HUES64 (cell line): Measurements from ENCODE around the gene TMEM132D.

Experiments used
- H3K27ac ChIP-seq: 2 replicates; pipeline ENCODE4 v1.7.0; 2013; ENCODE audit warnings: low read depth, low read length, inconsistent platforms
- H3K27me3 ChIP-seq: 2 replicates; pipeline ENCODE4 v1.6.1; 2013; ENCODE audit warnings: mild to moderate bottlenecking, low read length; ENCODE audit not compliant: insufficient read depth
- H3K36me3 ChIP-seq: 2 replicates; pipeline ENCODE4 v1.6.1; 2013; ENCODE audit warnings: mild to moderate bottlenecking, low read length; ENCODE audit not compliant: insufficient read depth
- H3K4me1 ChIP-seq: 2 replicates; pipeline ENCODE4 v1.6.1; 2013; ENCODE audit warnings: mild to moderate bottlenecking, low read length, moderate library complexity; ENCODE audit not compliant: insufficient read depth
- H3K4me3 ChIP-seq: 2 replicates; pipeline ENCODE4 v1.5.1; 2013; ENCODE audit warnings: mild to moderate bottlenecking, low read length, moderate library complexity
- H3K9ac ChIP-seq: 2 replicates; pipeline ENCODE4 v1.6.1; 2013; ENCODE audit warnings: mild to moderate bottlenecking, low read depth, low read length
- H3K9me3 ChIP-seq: 2 replicates; pipeline ENCODE4 v1.6.1; 2013; ENCODE audit warnings: low read depth, low read length; ENCODE audit not compliant: insufficient read depth
- WGBS: fragments of 150-250, 120-280 bp; methylation state at CpG from one replicate; pipeline ENCODE4 v1.1.7; 2013; ENCODE audit warnings: missing lambda C conversion rate; 5-methylcytosine and 5-hydroxymethylcytosine counted together

The TMEM132D gene

GRCh38 chr12:129152351-129153104 is 751.3 kb downstream of the TMEM132D start:
- H3K27me3 ChIP-seq, result no peaks in the 10 kb centered on the region
- H3K27ac ChIP-seq, result no peak overlapping the region
- whole genome bisulfite sequencing, result 71% methylated on average over 10 of the region's 10 CpGs
- H3K36me3 ChIP-seq, result no peaks in the 10 kb centered on the region
- no peak overlapping the region for H3K9ac ChIP-seq
- H3K4me3 ChIP-seq, result no peak overlapping the region
- peaks cover 11% of the 10 kb centered on the region; the same call in 1 of the 2 replicates for H3K4me1 ChIP-seq
- no peaks in the 10 kb centered on the region for H3K9me3 ChIP-seq

- H3K9ac ChIP-seq, result no peak overlapping the region
- 87% methylated on average over 11 of the region's 11 CpGs for WGBS
- H3K4me3 ChIP-seq, result no peak overlapping the region
- no peaks in the 10 kb centered on the region for H3K9me3 ChIP-seq
- H3K27me3 ChIP-seq, result no peaks in the 10 kb centered on the region
- H3K27ac ChIP-seq, result no peak overlapping the region
- H3K4me1 ChIP-seq, result peaks cover 11% of the 10 kb centered on the region; the same call in 1 of the 2 replicates
- H3K36me3 ChIP-seq, result no peaks in the 10 kb centered on the region
Measured at GRCh38 chr12:129150721-129151120, 753.1 kb downstream of the TMEM132D start.

- Histone ChIP-seq H3K4me1 (peaks cover 7% of the 10 kb centered on the region; the same call in 1 of the 2 replicates), H3K27me3 (no peaks in the 10 kb centered on the region), H3K27ac (no peak overlapping the region), H3K9ac (no peak overlapping the region), H3K9me3 (no peaks in the 10 kb centered on the region), H3K36me3 (no peaks in the 10 kb centered on the region), H3K4me3 (no peak overlapping the region)
- 92% methylated on average over 7 of the region's 7 CpGs for WGBS
Measured at GRCh38 chr12:129145381-129145780, 758.4 kb downstream of the TMEM132D start.

- no peaks in the 10 kb centered on the region for H3K27me3 ChIP-seq
Measured at GRCh38 chr12:129138776-129139175, 765.0 kb downstream of the TMEM132D start.

GRCh38 chr12:129136694-129137325 is 767.0 kb downstream of the TMEM132D start:
- Histone ChIP-seq H3K27me3 (no peaks in the 10 kb centered on the region), H3K9me3 (no peaks in the 10 kb centered on the region), H3K27ac (no peak overlapping the region), H3K4me1 (no peaks in the 10 kb centered on the region), H3K36me3 (no peaks in the 10 kb centered on the region), H3K4me3 (no peak overlapping the region), H3K9ac (no peak overlapping the region)
- 94% methylated on average over 3 of the region's 3 CpGs for WGBS

More at GRCh38 chr12:129138776-129139175, 765.0 kb downstream of the TMEM132D start:
- H3K4me3 ChIP-seq, result no peak overlapping the region
- H3K9ac ChIP-seq, result no peak overlapping the region
- 98% methylated on average over 3 of the region's 4 CpGs for WGBS
- no peaks in the 10 kb centered on the region for H3K4me1 ChIP-seq
- H3K27ac ChIP-seq, result no peak overlapping the region
- no peaks in the 10 kb centered on the region for H3K36me3 ChIP-seq
- H3K9me3 ChIP-seq, result no peaks in the 10 kb centered on the region

- H3K9ac ChIP-seq, result no peak overlapping the region
- no peaks in the 10 kb centered on the region for H3K9me3 ChIP-seq
- H3K27ac ChIP-seq, result no peak overlapping the region
- H3K36me3 ChIP-seq, result no peaks in the 10 kb centered on the region
- no peaks in the 10 kb centered on the region for H3K27me3 ChIP-seq
- 92% methylated on average over 12 of the region's 12 CpGs for WGBS
- H3K4me3 ChIP-seq, result no peak overlapping the region
- H3K4me1 ChIP-seq, result no peaks in the 10 kb centered on the region
Measured at GRCh38 chr12:129127771-129128170, 776.1 kb downstream of the TMEM132D start.

GRCh38 chr12:129127211-129127610 is 776.6 kb downstream of the TMEM132D start:
- Histone ChIP-seq H3K36me3 (no peaks in the 10 kb centered on the region), H3K4me1 (no peaks in the 10 kb centered on the region), H3K9me3 (no peaks in the 10 kb centered on the region), H3K27me3 (no peaks in the 10 kb centered on the region), H3K27ac (no peak overlapping the region), H3K9ac (no peak overlapping the region), H3K4me3 (no peak overlapping the region)
- WGBS, result 94% methylated on average over 9 of the region's 9 CpGs

- Histone ChIP-seq H3K27ac (no peak overlapping the region), H3K9ac (no peak overlapping the region), H3K36me3 (no peaks in the 10 kb centered on the region), H3K9me3 (no peaks in the 10 kb centered on the region), H3K27me3 (no peaks in the 10 kb centered on the region), H3K4me1 (no peaks in the 10 kb centered on the region), H3K4me3 (no peak overlapping the region)
- 86% methylated on average over 1 of the region's 1 CpG for WGBS
Measured at GRCh38 chr12:129119537-129119936, 784.3 kb downstream of the TMEM132D start.

- H3K27me3 ChIP-seq, result no peaks in the 10 kb centered on the region; the same call in 1 of the 2 replicates
- H3K9me3 ChIP-seq, result no peaks in the 10 kb centered on the region
- no peak overlapping the region for H3K9ac ChIP-seq
- H3K4me3 ChIP-seq, result no peak overlapping the region
- H3K36me3 ChIP-seq, result no peaks in the 10 kb centered on the region
- WGBS, result 89% methylated on average over 5 of the region's 5 CpGs
- no peak overlapping the region for H3K27ac ChIP-seq
- H3K4me1 ChIP-seq, result no peaks in the 10 kb centered on the region
Measured at GRCh38 chr12:129115558-129115957, 788.3 kb downstream of the TMEM132D start.

- no peak overlapping the region for H3K4me3 ChIP-seq
- 98% methylated on average over 7 of the region's 8 CpGs for WGBS
- peaks cover 3% of the 10 kb centered on the region; the same call in 1 of the 2 replicates for H3K9me3 ChIP-seq
Measured at GRCh38 chr12:129110575-129110974, 793.2 kb downstream of the TMEM132D start.

GRCh38 chr12:129109174-129110001 is 794.4 kb downstream of the TMEM132D start:
- no peak overlapping the region for H3K4me3 ChIP-seq
- peaks cover 3% of the 10 kb centered on the region; the same call in 1 of the 2 replicates for H3K9me3 ChIP-seq
- H3K27me3 ChIP-seq, result no peaks in the 10 kb centered on the region; the same call in 1 of the 2 replicates
- H3K4me1 ChIP-seq, result no peaks in the 10 kb centered on the region
- 91% methylated on average over 17 of the region's 17 CpGs for WGBS
- H3K27ac ChIP-seq, result no peak overlapping the region
- H3K36me3 ChIP-seq, result no peaks in the 10 kb centered on the region
- H3K9ac ChIP-seq, result no peak overlapping the region

More at GRCh38 chr12:129110575-129110974, 793.2 kb downstream of the TMEM132D start:
- H3K27ac ChIP-seq, result no peak overlapping the region
- H3K4me1 ChIP-seq, result no peaks in the 10 kb centered on the region
- H3K9ac ChIP-seq, result no peak overlapping the region
- no peaks in the 10 kb centered on the region; the same call in 1 of the 2 replicates for H3K27me3 ChIP-seq
- no peaks in the 10 kb centered on the region for H3K36me3 ChIP-seq
